G401 (cell line): ENCODE measurements around the gene SVOPL. TPM values are rescaled to one million over a fixed set of nuclear protein-coding genes. Genes with fewer than 3 reads are reported as not detected.

Source experiments
- DNase-seq: peaks from one replicate; pipeline ENCODE4 v3.0.0-alpha.2; 2015; ENCODE audit warnings: low spot score
- in situ Hi-C: cut with HindIII; loops from 2 replicates; pipeline ENCODE4 v1.10.0; 2016; ENCODE audit warnings: low sequenced_read_pairs, mixed read lengths
- total RNA-seq: library from RNA; depleted of rRNA; stranded (reverse); fragments of >200 nt; shearing (Covaris generic); gene quantifications from 2 replicates; pipeline ENCODE4 v1.2.3, GENCODE V29; 2014

SVOPL gene
- total RNA-seq, 1 experiment from 2014 or later = not detected

DNA sequence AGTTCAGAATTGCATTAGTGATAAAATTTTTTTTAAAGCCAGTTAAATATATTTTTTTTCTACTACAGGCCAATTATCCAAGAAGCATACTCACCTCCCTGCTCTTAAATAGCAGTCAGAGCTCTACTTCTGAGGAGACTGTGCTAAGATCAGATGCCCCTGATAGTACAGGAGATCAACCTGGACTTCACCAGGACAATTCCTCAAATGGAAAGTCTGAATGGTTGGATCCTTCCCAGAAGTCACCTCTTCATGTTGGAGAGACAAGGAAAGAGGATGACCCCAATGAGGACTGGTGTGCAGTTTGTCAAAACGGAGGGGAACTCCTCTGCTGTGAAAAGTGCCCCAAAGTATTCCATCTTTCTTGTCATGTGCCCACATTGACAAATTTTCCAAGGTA lies 122.0 kb downstream of the SVOPL start:
- in situ Hi-C loops = no loop called here
- no peak for DNase-seq

- in situ Hi-C loops = no loop called here
- no peak for DNase-seq
Observed at GRCh38 chr7:138575897-138576428, 125.2 kb downstream of the SVOPL start.

- DNase-seq = no peak
- in situ Hi-C loops = no loop called here
Observed at GRCh38 chr7:138573741-138574140, 127.4 kb downstream of the SVOPL start.

DNA sequence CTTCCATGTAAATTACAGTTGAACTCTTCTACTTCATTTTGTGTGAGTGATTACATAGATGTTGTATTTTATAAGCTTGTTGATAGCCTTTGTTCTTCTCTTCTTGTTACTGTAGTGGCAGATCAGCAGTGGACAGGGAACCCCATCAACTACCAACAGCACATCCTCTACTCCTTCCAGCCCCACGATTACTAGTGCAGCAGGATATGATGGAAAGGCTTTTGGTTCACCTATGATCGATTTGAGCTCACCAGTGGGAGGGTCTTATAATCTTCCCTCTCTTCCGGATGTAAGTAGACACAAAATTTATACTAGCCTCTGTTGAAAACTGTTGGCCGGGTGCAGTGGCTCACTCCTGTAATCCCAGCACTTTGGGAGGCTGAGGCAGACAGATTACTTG lies 130.4 kb downstream of the SVOPL start:
- no peak for DNase-seq
- in situ Hi-C loops = no loop called here

DNA sequence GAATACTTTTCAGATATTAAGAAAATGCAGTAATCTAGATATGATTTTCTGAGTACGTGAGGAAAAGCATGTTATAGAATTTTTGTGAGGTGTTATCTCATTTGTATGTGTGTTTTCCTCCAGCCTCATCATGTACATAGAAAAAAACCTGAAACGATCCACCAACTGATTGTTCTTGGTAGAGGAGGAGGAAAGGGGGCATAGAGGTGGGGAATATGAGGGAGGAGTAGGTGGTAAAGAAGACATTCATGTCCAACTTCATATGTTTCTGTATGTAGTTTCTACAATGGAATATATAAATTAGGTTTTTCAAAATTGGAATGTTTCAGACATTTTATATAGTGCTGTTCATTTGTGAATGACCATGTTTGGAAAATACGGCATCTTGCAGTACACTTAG lies 131.7 kb downstream of the SVOPL start:
- no peak for DNase-seq
- in situ Hi-C loops = no loop called here

- no peak for DNase-seq
- in situ Hi-C loops = no loop called here
Observed at GRCh38 chr7:138568655-138569054, 132.5 kb downstream of the SVOPL start.

DNA sequence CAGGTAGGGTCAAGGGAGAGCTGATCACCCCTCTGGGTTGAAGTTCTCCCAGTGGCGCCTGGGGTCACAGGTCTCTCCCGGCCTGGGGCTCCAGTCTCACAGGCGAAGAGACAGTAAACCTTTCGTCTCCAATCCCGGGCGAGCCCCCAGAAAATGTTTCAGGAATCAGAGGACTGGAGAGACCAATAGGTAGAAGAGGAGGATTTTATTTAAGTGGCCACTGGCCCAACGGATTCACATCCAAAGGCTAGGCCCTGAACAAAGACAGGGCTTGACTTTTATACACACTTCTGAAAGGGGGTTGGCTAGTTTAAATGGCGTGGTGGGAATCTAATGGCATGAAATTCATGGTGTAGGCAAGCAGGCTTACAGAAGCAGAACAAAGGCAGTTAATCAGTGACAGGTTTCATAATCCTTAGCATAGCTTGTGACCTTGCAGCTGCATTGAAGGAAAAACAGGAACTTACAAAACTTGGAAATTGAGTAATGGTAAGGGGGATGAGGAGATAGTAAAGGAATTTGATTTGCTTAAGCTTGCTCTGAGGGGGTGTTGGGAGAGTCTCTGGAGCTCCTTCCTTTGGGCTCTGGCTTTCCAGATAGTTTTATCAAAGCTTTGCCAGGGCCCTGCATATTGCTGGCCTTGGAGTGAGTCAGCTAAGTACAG lies 135.6 kb downstream of the SVOPL start:
- DNase-seq = no peak
- in situ Hi-C loops = no loop called here

GRCh38 chr7:138565071-138565450 lies 136.1 kb downstream of the SVOPL start:
- in situ Hi-C loops = no loop called here

DNA sequence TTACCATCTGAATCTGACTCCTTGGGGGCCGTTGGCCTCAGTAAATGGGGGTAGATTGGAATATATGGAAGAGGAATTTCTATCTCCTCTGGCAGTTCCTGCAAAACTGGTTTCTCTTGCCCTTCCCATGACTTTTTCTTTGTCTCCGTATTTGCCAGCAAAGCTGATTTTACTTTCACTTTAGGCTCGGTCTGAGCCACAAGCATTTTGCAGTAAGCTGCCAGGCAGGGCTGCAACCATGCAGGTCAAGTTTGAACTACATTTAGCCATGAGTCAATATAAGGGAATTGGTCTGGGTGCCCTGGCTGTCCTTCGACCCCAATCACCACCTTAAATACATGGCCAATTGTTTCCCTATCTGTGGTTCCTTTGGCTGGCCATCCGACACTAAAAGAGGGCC lies 136.8 kb downstream of the SVOPL start:
- no peak for DNase-seq
- in situ Hi-C loops = no loop called here

More at GRCh38 chr7:138565071-138565450, 136.1 kb downstream of the SVOPL start:
- no peak for DNase-seq

- in situ Hi-C loops = no loop called here
- DNase-seq = peak; percentile 2
Observed at GRCh38 chr7:138563808-138564207, 137.4 kb downstream of the SVOPL start.

DNA sequence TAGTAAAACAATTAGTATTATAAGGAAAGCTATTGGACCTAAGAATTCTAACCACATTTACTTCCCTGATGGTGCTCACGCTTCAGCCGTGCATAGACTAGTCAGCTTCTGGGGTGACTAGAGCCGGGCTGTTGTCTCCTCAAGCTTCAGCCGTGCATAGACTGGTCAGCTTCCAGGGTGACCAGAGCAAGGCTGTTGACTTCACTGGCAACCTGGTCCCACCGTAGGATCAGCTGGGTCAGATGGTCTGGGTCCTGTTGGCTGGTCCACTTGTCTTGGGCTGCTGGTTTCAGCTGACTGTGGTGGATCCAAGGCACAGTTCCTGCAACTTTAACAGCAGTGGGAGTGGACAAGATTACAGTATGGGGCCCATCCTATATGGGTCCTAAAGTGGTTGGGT lies 141.7 kb downstream of the SVOPL start:
- in situ Hi-C loops = no loop called here
- DNase-seq = no peak

DNA sequence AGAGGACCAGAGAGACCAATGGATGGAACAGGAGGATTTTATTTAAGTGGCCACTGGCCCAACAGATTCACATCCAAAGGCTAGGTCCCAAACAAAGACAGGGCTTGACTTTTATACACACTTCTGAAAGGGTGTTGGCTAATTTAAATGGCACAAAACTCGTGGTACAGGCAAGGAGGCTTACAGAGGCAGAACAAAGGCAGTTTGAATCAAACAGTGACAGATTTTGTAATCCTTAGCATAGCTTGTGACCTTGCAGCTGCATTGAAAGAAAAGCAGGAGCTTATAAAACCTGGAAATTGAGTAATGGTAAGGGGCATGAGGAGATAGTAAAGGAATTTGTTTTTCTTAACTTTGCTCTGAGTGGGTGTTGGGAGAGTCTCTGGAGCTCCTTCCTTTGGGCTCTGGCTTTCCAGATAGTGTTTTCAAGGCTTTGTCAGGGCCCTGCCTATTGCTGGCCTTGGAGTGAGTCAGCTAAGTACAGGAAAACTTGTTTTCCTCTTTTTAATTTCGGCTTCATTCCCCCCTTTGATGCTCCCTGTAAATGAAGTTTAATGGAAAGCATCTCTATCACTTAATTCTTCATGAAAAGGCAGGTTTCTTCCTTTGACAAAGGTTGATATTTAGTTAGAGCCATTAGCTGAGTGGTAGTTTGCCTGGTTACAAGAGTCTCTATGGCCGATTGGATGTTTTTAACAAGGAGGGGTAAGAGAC lies 144.2 kb downstream of the SVOPL start:
- no peak for DNase-seq
- in situ Hi-C loops = no loop called here

- DNase-seq = no peak
- in situ Hi-C loops = no loop called here
Observed at GRCh38 chr7:138555684-138556083, 145.5 kb downstream of the SVOPL start.

GRCh38 chr7:138554674-138555073 lies 146.5 kb downstream of the SVOPL start:
- in situ Hi-C loops = no loop called here
- no peak for DNase-seq

GRCh38 chr7:138553805-138554204 lies 147.4 kb downstream of the SVOPL start:
- in situ Hi-C loops = no loop called here
- no peak for DNase-seq

- no peak for DNase-seq
- in situ Hi-C loops = no loop called here
Observed at GRCh38 chr7:138551102-138551501, 150.1 kb downstream of the SVOPL start.

GRCh38 chr7:138550337-138550736 lies 150.8 kb downstream of the SVOPL start:
- in situ Hi-C loops = no loop called here
- no peak for DNase-seq

- DNase-seq = no peak
- in situ Hi-C loops = no loop called here
Observed at GRCh38 chr7:138549082-138549481, 152.1 kb downstream of the SVOPL start.

GRCh38 chr7:138546829-138547228 lies 154.3 kb downstream of the SVOPL start:
- no peak for DNase-seq
- in situ Hi-C loops = no loop called here

- no peak for DNase-seq
- in situ Hi-C loops = no loop called here
Observed at GRCh38 chr7:138546064-138546619, 155.0 kb downstream of the SVOPL start.
